Fibroblast of villous mesenchyme (primary cell): ENCODE data around the gene TMEM121B. TPM values are rescaled to one million over a fixed set of nuclear protein-coding genes. Genes with fewer than 3 reads are reported as not detected.
"Not testable (repeated sequence)": the region's sequence is repeated elsewhere in the genome, so short reads cannot be mapped to it uniquely, and the experiment has no call there.

ENCODE experiments used
- DNase-seq: peaks from one replicate; pipeline ENCODE4 v3.0.0-alpha.2; 2010; ENCODE audit warnings: low read depth
- H3K4me3 ChIP-seq: 2 replicates; pipeline ENCODE4 v1.5.1; 2011; ENCODE audit warnings: low read depth, mild to moderate bottlenecking, low read length
- total RNA-seq: library from RNA; depleted of rRNA; stranded (reverse); fragments of >200 nt; gene quantifications from 2 replicates; pipeline ENCODE4 v1.2.3, GENCODE V29; 2012
- TF ChIP-seq, protein P1 (sequence below): IDR thresholded peaks from 2 replicates; pipeline ENCODE4 v1.5.1; 2012; ENCODE audit warnings: low read depth, mild to moderate bottlenecking, low read length; ENCODE audit not compliant: insufficient read depth

Gene TMEM121B
- total RNA-seq, 1 donor = under 0.01 TPM

DNA sequence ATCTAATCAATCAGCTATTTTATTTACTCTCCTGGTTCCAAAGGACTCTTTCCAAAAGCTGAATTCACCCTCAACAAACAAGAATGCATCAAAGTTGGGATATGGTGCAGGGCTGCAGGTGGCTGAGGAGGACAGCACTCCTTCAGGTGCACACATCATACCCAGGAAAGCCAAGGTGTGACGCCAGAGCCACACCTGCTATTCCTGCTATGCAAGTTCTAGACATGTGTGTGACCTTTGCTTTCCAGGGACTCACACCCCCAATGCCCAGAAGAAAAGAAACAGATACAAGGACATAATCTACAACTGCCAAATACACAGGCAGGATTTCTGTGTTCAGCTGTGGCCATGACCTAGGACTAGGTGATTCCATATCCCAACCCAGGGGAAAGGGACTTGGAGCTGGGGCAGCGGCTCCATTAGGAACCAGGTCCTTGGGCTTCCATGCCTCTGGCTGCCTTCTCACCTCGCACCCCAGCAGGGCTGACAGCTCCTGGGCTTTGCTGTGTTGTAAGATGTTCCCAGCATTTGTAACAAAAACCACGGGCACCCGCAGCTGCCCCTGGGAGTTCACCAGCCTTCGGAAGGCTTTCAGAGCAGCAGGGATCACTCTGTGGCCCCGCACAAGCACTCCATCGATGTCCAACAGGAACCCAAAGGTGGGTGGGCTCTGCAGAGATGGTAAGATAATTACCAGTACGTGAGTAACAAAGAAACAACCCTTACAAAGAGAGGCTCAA, 28.1 kb upstream of the TMEM121B start:
- TF ChIP-seq, protein P1, sequence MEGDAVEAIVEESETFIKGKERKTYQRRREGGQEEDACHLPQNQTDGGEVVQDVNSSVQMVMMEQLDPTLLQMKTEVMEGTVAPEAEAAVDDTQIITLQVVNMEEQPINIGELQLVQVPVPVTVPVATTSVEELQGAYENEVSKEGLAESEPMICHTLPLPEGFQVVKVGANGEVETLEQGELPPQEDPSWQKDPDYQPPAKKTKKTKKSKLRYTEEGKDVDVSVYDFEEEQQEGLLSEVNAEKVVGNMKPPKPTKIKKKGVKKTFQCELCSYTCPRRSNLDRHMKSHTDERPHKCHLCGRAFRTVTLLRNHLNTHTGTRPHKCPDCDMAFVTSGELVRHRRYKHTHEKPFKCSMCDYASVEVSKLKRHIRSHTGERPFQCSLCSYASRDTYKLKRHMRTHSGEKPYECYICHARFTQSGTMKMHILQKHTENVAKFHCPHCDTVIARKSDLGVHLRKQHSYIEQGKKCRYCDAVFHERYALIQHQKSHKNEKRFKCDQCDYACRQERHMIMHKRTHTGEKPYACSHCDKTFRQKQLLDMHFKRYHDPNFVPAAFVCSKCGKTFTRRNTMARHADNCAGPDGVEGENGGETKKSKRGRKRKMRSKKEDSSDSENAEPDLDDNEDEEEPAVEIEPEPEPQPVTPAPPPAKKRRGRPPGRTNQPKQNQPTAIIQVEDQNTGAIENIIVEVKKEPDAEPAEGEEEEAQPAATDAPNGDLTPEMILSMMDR = no peak
- no peak overlapping the region for H3K4me3 ChIP-seq
- no peak for DNase-seq

DNA sequence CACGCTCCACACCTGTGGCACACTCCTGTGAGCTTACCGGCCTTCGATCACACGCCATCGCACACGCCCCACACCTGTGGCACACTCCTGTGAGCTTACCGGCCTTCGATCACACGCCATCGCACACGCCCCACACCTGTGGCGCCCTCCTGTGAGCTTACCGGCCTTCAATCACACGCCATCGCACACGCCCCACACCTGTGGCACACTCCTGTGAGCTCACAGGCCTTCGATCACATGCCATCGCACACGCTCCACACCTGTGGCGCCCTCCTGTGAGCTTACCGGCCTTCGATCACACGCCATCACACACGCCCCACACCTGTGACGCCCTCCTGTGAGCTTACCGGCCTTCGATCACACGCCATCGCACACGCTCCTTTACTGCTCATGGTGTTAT, 26.3 kb upstream of the TMEM121B start:
- DNase-seq, H3K4me3 ChIP-seq: not testable (repeated sequence)

DNA sequence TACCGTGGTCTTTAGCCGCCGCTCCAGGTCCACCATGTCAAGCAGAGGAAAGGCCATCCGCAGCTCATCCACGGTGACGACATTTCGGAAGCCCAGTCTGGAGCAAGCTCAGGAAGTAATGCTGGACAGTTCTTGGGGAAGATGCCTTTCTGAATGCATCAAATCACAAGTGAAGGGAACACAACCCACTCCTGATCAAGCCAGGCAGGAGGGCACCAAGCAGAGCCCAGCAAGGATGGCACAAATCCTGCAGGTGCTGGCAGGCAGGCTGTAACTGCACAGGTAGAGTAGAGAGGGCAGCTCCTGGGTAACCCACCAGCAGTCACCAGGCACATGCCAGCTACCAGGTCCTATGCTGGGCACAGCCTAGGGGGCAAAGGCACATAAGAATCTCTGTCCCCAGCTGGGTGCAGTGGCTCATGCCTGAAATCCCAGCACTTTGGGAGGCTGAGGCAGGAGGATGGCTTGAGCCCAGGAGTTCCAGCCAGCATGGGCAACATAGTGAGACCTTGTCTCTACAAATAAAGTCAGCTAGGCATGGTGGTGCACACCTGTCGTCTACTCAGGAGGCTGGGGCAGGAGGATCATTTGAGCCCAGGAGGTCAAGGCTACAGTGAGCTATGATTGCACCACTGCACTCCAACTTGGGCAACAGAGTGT, 24.0 kb upstream of the TMEM121B start:
- DNase-seq = no peak
- H3K4me3 ChIP-seq = no peak overlapping the region
- TF ChIP-seq, protein P1 = no peak

GRCh38 chr22:17143826-17144225, 22.7 kb upstream of the TMEM121B start:
- DNase-seq = no peak
- H3K4me3 ChIP-seq = no peak overlapping the region
- TF ChIP-seq, protein P1 = no peak

- TF ChIP-seq, protein P1 = no peak
- no peak for DNase-seq
- H3K4me3 ChIP-seq = no peak overlapping the region
Measured at GRCh38 chr22:17143101-17143500, 21.9 kb upstream of the TMEM121B start.

DNA sequence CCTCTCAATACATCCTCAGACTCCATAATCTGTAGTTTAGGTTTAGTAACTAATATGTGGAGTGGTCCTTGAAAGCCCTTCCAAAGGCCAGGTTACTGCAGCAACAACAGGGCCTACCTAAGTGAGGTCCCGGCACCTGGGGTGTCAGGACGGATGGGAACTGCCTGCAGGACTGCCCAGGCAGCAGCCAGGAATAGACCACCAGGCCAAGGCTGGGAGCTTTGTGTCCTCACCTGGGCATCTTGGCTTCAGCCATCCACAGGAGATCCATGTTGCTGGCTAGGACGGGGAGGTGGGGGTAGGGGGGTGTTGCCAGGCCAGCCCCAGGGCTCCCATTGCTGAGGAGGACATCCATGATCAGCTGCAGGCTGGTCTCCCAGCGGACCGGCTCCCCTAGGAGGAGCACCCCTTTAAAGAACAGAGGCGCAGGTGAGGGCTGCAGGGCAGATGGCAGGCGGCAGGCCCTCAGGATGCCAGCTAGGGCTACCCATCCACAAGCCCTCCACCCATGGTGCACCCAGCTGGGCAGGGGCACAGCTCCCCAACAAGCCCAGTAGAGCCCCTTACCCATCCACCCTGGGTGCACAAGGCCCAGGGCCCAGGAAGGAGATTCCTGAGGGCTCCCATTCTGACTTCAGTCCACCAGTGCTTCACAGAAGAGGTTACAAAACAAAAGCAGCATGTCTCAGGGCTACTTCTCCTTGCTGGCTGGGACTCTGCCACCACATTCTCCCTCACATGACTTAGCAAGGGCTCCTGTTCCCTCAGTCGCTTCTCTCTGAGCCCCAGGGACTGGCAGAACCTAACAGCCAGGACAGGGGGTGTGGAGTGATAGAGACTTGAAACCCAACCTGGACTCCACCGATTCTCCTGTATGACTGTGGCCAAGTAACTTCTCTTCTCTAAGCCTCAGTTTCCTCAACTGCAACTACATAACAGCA, 19.9 kb upstream of the TMEM121B start:
- DNase-seq = no peak
- TF ChIP-seq, protein P1 = no peak
- no peak overlapping the region for H3K4me3 ChIP-seq

- TF ChIP-seq, protein P1 = no peak
- no peak for DNase-seq
- no peak overlapping the region for H3K4me3 ChIP-seq
Measured at GRCh38 chr22:17140022-17140421, 18.9 kb upstream of the TMEM121B start.
